Adrenal gland (tissue), 5 donors: ENCODE measurements around the gene NDST1.

Source experiments
- POLR2A ChIP-seq, 2 donors: fragments of 450-650 bp; IDR thresholded peaks; one replicate each; pipeline ENCODE4 v1.6.1; 2017; ENCODE audit warnings: antibody characterized with exemption in 2 of 2, mild to moderate bottlenecking in 2 of 2, moderate library complexity in 1 of 2
- TF ChIP-seq, protein P1 (sequence below), 6 experiments: fragments of 450-650 bp in 4 of 6; fragments of 200-600 bp in 2 of 6; sonication (generic) in 1 of 6; IDR thresholded peaks; 1 replicate in 5 of 6; 2 replicates in 1 of 6; pipeline versions ENCODE4 v1.5.1 to v1.8.0; 2016 to 2021; ENCODE audit warnings: antibody characterized with exemption in 6 of 6, mild to moderate bottlenecking in 2 of 6, moderate library complexity in 1 of 6
- donor health status: DM: no; HTN: no; CAD: no.

DNA sequence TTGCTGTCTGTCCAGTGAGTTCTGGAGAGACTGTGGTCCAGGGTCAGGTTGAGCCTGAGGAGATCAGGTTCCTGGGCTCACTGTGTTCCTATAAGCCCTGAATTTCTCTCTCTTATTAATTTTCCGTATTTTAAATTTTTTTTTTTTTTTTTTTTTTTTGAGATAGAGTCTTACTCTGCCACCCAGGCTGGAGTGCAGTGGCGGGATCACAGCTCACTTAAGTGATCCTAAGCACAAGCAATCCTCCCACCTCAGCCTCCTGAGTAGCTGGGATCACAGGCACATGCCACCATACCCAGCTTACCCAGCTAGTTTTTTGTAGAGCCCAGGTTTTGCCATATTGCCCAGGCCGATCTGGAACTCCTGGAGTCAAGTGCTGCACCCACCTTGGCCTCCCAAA lies 22.5 kb downstream of the NDST1 start:
- TF ChIP-seq, protein P1, sequence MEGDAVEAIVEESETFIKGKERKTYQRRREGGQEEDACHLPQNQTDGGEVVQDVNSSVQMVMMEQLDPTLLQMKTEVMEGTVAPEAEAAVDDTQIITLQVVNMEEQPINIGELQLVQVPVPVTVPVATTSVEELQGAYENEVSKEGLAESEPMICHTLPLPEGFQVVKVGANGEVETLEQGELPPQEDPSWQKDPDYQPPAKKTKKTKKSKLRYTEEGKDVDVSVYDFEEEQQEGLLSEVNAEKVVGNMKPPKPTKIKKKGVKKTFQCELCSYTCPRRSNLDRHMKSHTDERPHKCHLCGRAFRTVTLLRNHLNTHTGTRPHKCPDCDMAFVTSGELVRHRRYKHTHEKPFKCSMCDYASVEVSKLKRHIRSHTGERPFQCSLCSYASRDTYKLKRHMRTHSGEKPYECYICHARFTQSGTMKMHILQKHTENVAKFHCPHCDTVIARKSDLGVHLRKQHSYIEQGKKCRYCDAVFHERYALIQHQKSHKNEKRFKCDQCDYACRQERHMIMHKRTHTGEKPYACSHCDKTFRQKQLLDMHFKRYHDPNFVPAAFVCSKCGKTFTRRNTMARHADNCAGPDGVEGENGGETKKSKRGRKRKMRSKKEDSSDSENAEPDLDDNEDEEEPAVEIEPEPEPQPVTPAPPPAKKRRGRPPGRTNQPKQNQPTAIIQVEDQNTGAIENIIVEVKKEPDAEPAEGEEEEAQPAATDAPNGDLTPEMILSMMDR (IDR thresholded peaks at IDR 0.05) = no peak
- TF ChIP-seq POLR2A (IDR thresholded peaks at IDR 0.05) = no peak
